Measurements from ENCODE around the gene GATAD2A. TPM values are rescaled to one million over a fixed set of nuclear protein-coding genes. Genes with fewer than 3 reads are reported as not detected.

Gene GATAD2A
- total and polyA plus RNA-seq, 2 donors from 2014 or later: 18.0 to 91.0 TPM

GRCh38 chr19:19461306-19461670 is 55.8 kb downstream of the GATAD2A start:
- H3K27me3 ChIP-seq (ENCODE audit: control insufficient read depth, insufficient read depth, low read length): no peaks in the 10 kb centered on the region
- peaks cover 8 to 73% (median 58%) of the 10 kb centered on the region in 3 donors for H3K4me1 ChIP-seq (ENCODE audit: control insufficient read depth in 2 of 3, insufficient read depth in 2 of 3, low read depth in 1 of 3, low read length in 3 of 3)
- no peak for DNase-seq
- TF ChIP-seq CTCF (IDR thresholded peaks at IDR 0.05; ENCODE audit: borderline replicate concordance, extremely low read depth, insufficient read depth): no peak
- no peaks in the 10 kb centered on the region for H3K9me3 ChIP-seq (ENCODE audit: control insufficient read depth in 2 of 3, insufficient read depth in 1 of 3, low read length in 3 of 3)
- peak overlapping the region; percentile 46 to 87 for H3K27ac ChIP-seq (ENCODE audit: low read depth in 2 of 2, low read length in 2 of 2)
- intact Hi-C loops (cut with DNase I): no loop called here
- H3K36me3 ChIP-seq (ENCODE audit: control insufficient read depth in 2 of 3, insufficient read depth in 3 of 3, low read length in 3 of 3): peaks cover 0 to 7% (median 1%) of the 10 kb centered on the region in 3 donors
- H3K4me3 ChIP-seq (ENCODE audit: low read length in 3 of 3): peak overlapping the region in 2 of 3 donors; percentile 7 to 28
- no peak for FAIRE-seq
- peak overlapping the region in 2 of 3 donors; percentile 10 to 17 for H3K9ac ChIP-seq (ENCODE audit: low read length in 3 of 3)

GRCh38 chr19:19461671-19462622 is 56.5 kb downstream of the GATAD2A start:
- no peak for FAIRE-seq
- Histone ChIP-seq H3K9ac (ENCODE audit: low read length in 3 of 3) (peak overlapping the region in 2 of 3 donors; percentile 35 to 48), H3K4me1 (ENCODE audit: control insufficient read depth in 2 of 3, insufficient read depth in 2 of 3, low read depth in 1 of 3, low read length in 3 of 3) (peaks cover 8 to 73% (median 58%) of the 10 kb centered on the region in 3 donors), H3K9me3 (ENCODE audit: control insufficient read depth in 2 of 3, insufficient read depth in 1 of 3, low read length in 3 of 3) (no peaks in the 10 kb centered on the region), H3K4me3 (ENCODE audit: low read length in 3 of 3) (peak overlapping the region in 2 of 3 donors; percentile 7 to 38), H3K27ac (ENCODE audit: low read depth in 2 of 2, low read length in 2 of 2) (peak overlapping the region; percentile 82 to 87), H3K36me3 (ENCODE audit: control insufficient read depth in 2 of 3, insufficient read depth in 3 of 3, low read length in 3 of 3) (peaks cover 0 to 10% (median 6%) of the 10 kb centered on the region in 3 donors), H3K27me3 (ENCODE audit: control insufficient read depth, insufficient read depth, low read length) (no peaks in the 10 kb centered on the region)
- peak; percentile 91 to 96 (median 91) for DNase-seq
- intact Hi-C loops (cut with DNase I): no loop called here
- TF ChIP-seq CTCF (IDR thresholded peaks at IDR 0.05; ENCODE audit: borderline replicate concordance, extremely low read depth, insufficient read depth): no peak

- DNase-seq: peak in 3 of 5 donors; percentile 44 to 80 (median 60)
- Histone ChIP-seq H3K27me3 (ENCODE audit: control insufficient read depth, insufficient read depth, low read length) (no peaks in the 10 kb centered on the region), H3K27ac (ENCODE audit: low read depth in 2 of 2, low read length in 2 of 2) (peak overlapping the region; percentile 82 to 87), H3K9me3 (ENCODE audit: control insufficient read depth in 2 of 3, insufficient read depth in 1 of 3, low read length in 3 of 3) (peaks cover 0 to 8% (median 4%) of the 10 kb centered on the region in 3 donors), H3K36me3 (ENCODE audit: control insufficient read depth in 2 of 3, insufficient read depth in 3 of 3, low read length in 3 of 3) (peaks cover 0 to 19% (median 6%) of the 10 kb centered on the region in 3 donors), H3K4me1 (ENCODE audit: control insufficient read depth in 2 of 3, insufficient read depth in 2 of 3, low read depth in 1 of 3, low read length in 3 of 3) (peaks cover 8 to 68% (median 53%) of the 10 kb centered on the region in 3 donors), H3K9ac (ENCODE audit: low read length in 3 of 3) (peak overlapping the region in 1 of 3 donors; percentile 61), H3K4me3 (ENCODE audit: low read length in 3 of 3) (no peak overlapping the region)
- intact Hi-C loops (cut with DNase I): no loop called here
- TF ChIP-seq CTCF (IDR thresholded peaks at IDR 0.05; ENCODE audit: borderline replicate concordance, extremely low read depth, insufficient read depth): no peak
- FAIRE-seq: no peak
Observed at GRCh38 chr19:19463348-19464117, 58.1 kb downstream of the GATAD2A start.

Measured in kidney (tissue), 14 donors.